Glutamatergic neuron (in vitro differentiated cells): ENCODE data around the gene ATXN10. TPM values are rescaled to one million over a fixed set of nuclear protein-coding genes. Genes with fewer than 3 reads are reported as not detected.
A peak's percentile ranks its signal among the peaks of the same experiment; 100 is the strongest.

ENCODE experiments used
- DNase-seq: peaks from one replicate; pipeline ENCODE4 v3.0.0; 2022
- H3K27ac Mint-ChIP-seq: one replicate; pipeline ENCODE4 v1.8.0; 2020; ENCODE audit warnings: mild to moderate bottlenecking, mixed read lengths, inconsistent platforms; ENCODE audit not compliant: unreplicated experiment
- H3K27me3 Mint-ChIP-seq: one replicate; pipeline ENCODE4 v1.8.0; 2020; ENCODE audit warnings: mild to moderate bottlenecking, moderate library complexity, mixed read lengths, inconsistent platforms; ENCODE audit not compliant: unreplicated experiment
- H3K36me3 Mint-ChIP-seq: one replicate; pipeline ENCODE4 v1.8.0; 2020; ENCODE audit warnings: mild to moderate bottlenecking, mixed read lengths, inconsistent platforms; ENCODE audit not compliant: unreplicated experiment
- H3K4me1 Mint-ChIP-seq: one replicate; pipeline ENCODE4 v1.8.0; 2020; ENCODE audit warnings: mild to moderate bottlenecking, low read depth, mixed read lengths, inconsistent platforms; ENCODE audit not compliant: unreplicated experiment
- H3K4me3 Mint-ChIP-seq: one replicate; pipeline ENCODE4 v1.8.0; 2020; ENCODE audit warnings: mild to moderate bottlenecking, mixed read lengths, inconsistent platforms; ENCODE audit not compliant: unreplicated experiment
- H3K9me3 Mint-ChIP-seq: one replicate; pipeline ENCODE4 v1.8.0; 2020; ENCODE audit warnings: mild to moderate bottlenecking, moderate library complexity, mixed read lengths, inconsistent platforms; ENCODE audit not compliant: unreplicated experiment
- CTCF ChIP-seq: fragments of 200-600 bp; sonication (generic); IDR thresholded peaks from one replicate; pipeline ENCODE4 v1.5.0; 2021; ENCODE audit not compliant: partially characterized antibody, unreplicated experiment
- total RNA-seq: library from RNA; stranded (reverse); fragmentation: NEBNext Ultra II Directional; extraction: Animal tissue kit (Norgen Biotek cat#: 25700); gene quantifications from one replicate; pipeline ENCODE4 v1.2.1, GENCODE V29; 2021; ENCODE audit not compliant: unreplicated experiment

ATXN10 gene
- total RNA-seq, 1 donor from 2014 or later = 191 TPM

GRCh38 chr22:45642986-45643385 lies 28.6 kb upstream of the ATXN10 start:
- Mint-ChIP-seq H3K36me3 (no peaks in the 10 kb centered on the region), H3K9me3 (peaks cover 4% of the 10 kb centered on the region), H3K4me1 (peaks cover 2% of the 10 kb centered on the region), H3K4me3 (no peak overlapping the region), H3K27ac (no peak overlapping the region), H3K27me3 (peaks cover 8% of the 10 kb centered on the region)
- no peak for DNase-seq
- no peak for TF ChIP-seq CTCF

- TF ChIP-seq CTCF = no peak
- DNase-seq = no peak
- no peak overlapping the region for H3K27ac Mint-ChIP-seq
- no peaks in the 10 kb centered on the region for H3K36me3 Mint-ChIP-seq
- peaks cover 9% of the 10 kb centered on the region for H3K27me3 Mint-ChIP-seq
- H3K9me3 Mint-ChIP-seq = peaks cover 5% of the 10 kb centered on the region
- no peak overlapping the region for H3K4me3 Mint-ChIP-seq
- H3K4me1 Mint-ChIP-seq = peaks cover 7% of the 10 kb centered on the region
Observed at GRCh38 chr22:45644714-45645113, 26.9 kb upstream of the ATXN10 start.

DNA sequence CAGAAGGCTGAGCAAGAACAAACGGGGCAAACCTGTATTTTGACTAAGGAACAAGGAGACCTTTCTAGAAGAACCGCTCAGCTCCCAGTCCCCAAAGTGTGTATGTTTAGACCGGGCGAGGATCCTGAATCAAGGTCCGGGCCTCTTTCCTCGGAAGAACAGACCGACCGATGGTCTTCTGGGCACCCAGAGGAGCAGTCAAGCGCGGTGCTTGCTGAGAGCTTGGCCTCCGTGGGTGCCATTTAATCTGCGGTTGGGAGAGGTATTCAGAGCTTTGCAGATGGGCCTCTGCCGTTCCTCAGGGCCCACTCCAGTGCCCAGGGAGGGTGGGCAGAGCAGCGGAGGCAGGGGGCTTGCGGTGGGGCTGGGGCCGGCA lies 26.5 kb upstream of the ATXN10 start:
- Mint-ChIP-seq H3K27ac (no peak overlapping the region), H3K36me3 (no peaks in the 10 kb centered on the region), H3K4me3 (no peak overlapping the region), H3K27me3 (peaks cover 9% of the 10 kb centered on the region), H3K4me1 (peaks cover 7% of the 10 kb centered on the region), H3K9me3 (peaks cover 4% of the 10 kb centered on the region)
- no peak for DNase-seq
- TF ChIP-seq CTCF = no peak

DNA sequence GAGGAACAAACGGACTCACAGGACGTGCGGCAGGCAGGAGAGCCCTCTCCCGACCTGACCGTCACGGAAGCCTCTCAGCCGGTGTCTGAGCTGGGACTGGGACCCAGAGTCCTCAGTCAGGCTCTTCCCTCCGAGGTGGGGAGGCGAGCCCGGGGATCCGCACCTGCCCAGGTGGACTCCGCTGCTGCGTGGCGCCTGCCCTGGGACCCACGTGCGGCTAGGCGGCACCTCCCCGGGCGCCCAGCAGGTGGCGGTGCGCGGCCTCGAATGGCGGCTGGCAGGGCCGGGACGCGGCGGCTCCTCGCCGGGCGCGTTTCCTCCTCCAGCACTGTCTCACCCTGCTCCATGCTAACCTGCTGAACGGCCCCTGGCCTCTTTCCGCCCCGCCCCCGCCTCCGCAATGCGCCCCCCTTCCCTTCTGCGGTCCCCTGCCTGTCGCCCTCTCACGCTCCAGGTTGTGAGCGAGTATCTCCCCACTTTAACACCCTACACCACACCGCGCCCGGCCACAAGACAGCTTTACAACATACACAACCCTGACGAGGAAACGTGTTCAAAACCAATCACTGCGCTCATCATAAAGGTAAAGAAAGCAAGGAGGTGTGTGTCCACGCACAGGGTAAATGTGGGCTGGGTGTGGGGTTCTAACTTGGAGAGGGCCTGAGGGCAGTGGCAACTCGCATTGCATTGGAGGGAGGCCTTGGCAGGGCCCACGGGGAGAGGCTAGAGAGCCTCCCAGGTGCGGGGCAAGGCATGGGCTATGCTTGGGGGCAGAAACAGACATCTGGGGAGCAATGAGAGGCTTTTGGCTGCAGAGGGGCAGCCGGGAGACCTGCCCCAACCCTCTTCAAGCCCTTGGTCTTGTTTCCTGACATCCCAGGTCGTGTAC lies 25.9 kb upstream of the ATXN10 start:
- Mint-ChIP-seq H3K9me3 (peaks cover 4% of the 10 kb centered on the region), H3K4me3 (no peak overlapping the region), H3K4me1 (peaks cover 7% of the 10 kb centered on the region), H3K27me3 (peaks cover 11% of the 10 kb centered on the region), H3K36me3 (no peaks in the 10 kb centered on the region), H3K27ac (no peak overlapping the region)
- TF ChIP-seq CTCF = peak; percentile 98
- DNase-seq = peak; percentile 89

- H3K4me3 Mint-ChIP-seq = no peak overlapping the region
- peaks cover 5% of the 10 kb centered on the region for H3K4me1 Mint-ChIP-seq
- H3K9me3 Mint-ChIP-seq = peaks cover 8% of the 10 kb centered on the region
- H3K36me3 Mint-ChIP-seq = peaks cover 6% of the 10 kb centered on the region
- no peak for TF ChIP-seq CTCF
- DNase-seq = no peak
- no peak overlapping the region for H3K27ac Mint-ChIP-seq
- H3K27me3 Mint-ChIP-seq = peaks cover 10% of the 10 kb centered on the region
Observed at GRCh38 chr22:45647532-45648225, 24.0 kb upstream of the ATXN10 start.
